PC-9 (cell line): Measurements from ENCODE around the gene ATP2B2.

Experiments used
- EZH2 ChIP-seq: fragments of 200-600 bp; sonication (generic); IDR thresholded peaks from 2 replicates; pipeline ENCODE4 v1.8.0; 2017; ENCODE audit warnings: antibody characterized with exemption, low read depth
- TF ChIP-seq, protein P1 (sequence below): fragments of 200-600 bp; sonication (generic); conservative IDR thresholded peaks from 2 replicates; pipeline ENCODE4 v1.6.1; 2017; ENCODE audit warnings: mixed run types, antibody characterized with exemption, mild to moderate bottlenecking, moderate library complexity

DNA sequence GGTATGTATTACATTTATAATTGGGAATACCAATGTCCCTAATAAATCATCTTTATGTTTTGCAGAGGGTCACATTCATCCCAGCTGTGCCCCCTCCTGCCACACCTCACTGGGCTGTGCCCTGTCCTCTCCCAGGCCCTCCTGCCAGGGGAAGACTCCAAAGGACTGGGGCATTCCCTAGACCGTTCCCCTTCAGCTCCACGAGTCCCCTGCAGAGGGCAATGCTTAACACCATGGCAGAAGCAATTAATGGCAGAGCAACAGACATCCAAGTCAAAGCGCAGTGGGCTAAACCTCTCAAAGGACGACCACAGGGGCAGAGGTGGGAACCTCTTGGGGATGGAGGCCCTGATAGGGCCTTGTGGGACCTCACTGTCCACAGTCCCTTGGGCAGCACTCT, 113.1 kb downstream of the ATP2B2 start:
- no peak for TF ChIP-seq EZH2
- TF ChIP-seq, protein P1, sequence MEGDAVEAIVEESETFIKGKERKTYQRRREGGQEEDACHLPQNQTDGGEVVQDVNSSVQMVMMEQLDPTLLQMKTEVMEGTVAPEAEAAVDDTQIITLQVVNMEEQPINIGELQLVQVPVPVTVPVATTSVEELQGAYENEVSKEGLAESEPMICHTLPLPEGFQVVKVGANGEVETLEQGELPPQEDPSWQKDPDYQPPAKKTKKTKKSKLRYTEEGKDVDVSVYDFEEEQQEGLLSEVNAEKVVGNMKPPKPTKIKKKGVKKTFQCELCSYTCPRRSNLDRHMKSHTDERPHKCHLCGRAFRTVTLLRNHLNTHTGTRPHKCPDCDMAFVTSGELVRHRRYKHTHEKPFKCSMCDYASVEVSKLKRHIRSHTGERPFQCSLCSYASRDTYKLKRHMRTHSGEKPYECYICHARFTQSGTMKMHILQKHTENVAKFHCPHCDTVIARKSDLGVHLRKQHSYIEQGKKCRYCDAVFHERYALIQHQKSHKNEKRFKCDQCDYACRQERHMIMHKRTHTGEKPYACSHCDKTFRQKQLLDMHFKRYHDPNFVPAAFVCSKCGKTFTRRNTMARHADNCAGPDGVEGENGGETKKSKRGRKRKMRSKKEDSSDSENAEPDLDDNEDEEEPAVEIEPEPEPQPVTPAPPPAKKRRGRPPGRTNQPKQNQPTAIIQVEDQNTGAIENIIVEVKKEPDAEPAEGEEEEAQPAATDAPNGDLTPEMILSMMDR: no peak
